HG03196 (cell line): Measurements from ENCODE around the gene KSR1.

ENCODE experiments used
- ATAC-seq: cut with Tn5 transposase; IDR thresholded peaks from one replicate; pipeline ENCODE4 v1.9.1; 2021; ENCODE audit not compliant: unreplicated experiment

The KSR1 gene

DNA sequence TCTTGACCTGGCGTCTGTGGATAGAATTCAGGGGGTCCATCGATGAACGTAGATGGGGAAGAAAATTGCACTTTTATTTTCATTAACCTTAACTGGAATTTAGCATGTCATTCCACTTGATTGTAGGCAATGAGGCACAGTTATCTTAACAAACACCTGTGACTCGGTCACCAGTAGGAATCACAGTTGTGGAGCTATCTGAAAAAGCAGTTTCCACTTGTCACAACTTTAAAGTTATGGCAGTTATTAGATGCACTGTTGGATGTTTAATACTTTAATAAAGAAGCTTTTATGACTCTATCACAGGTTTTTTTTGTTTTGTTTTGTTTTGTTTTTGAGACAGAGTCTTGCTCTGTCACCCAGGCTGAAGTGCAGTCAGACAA is 91.0 kb downstream of the KSR1 start:
- no peak for ATAC-seq

GRCh38 chr17:27548369-27548768 is 92.1 kb downstream of the KSR1 start:
- no peak for ATAC-seq

- no peak for ATAC-seq
Measured at GRCh38 chr17:27549251-27549893, 93.1 kb downstream of the KSR1 start.

DNA sequence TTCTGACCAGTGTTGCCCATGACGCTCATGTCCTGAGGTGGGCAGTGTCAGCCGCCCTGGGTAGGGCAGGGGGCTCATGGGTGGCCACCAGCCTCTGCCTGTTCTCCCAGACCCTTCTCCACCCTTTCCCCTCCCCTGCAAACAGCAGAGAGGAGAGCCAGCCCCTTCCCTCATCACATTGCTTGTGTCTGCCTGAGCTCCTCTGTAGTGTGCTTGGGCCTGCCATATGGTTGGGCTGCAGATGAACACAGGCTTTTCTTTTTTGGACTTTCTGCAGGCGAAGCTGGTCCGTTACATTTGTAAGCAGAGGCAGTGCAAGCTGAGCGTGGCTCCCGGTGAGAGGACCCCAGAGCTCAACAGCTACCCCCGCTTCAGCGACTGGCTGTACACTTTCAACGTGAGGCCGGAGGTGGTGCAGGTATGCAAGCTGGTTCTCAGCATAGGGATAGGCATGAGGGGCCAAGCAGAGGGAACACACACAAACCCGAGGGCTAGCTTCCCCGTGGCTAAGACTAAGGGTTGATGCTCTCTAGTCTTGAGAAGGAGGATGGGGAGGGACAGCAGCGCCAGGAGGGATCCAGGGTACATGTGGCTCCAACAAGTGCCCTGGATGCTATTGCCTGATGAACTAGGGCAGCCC is 94.2 kb downstream of the KSR1 start:
- no peak for ATAC-seq

- no peak for ATAC-seq
Measured at GRCh38 chr17:27550974-27551505, 94.8 kb downstream of the KSR1 start.

GRCh38 chr17:27551701-27552248 is 95.5 kb downstream of the KSR1 start:
- ATAC-seq, result no peak

DNA sequence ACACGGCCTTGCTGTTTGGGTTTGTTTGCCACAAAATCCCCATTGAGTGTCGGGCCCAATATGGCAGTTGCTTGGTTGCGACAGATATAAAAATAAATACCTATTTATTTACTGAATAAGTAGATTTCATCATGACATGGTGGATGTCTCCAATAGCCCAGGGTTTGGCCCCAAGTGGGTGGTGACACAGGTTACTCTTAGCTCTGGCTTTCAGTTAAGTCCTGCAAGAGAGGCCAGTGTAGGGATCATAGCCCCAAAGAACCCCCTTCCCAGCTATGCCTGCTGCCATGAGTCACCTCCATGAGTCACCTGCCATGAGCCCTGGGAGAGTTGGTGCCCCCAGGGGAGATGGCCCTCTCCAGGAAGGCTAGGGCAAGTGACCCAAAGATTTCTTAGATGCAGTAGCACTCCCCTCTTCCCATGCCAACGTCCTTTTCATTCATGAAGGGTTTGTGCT is 96.1 kb downstream of the KSR1 start:
- ATAC-seq, result no peak

DNA sequence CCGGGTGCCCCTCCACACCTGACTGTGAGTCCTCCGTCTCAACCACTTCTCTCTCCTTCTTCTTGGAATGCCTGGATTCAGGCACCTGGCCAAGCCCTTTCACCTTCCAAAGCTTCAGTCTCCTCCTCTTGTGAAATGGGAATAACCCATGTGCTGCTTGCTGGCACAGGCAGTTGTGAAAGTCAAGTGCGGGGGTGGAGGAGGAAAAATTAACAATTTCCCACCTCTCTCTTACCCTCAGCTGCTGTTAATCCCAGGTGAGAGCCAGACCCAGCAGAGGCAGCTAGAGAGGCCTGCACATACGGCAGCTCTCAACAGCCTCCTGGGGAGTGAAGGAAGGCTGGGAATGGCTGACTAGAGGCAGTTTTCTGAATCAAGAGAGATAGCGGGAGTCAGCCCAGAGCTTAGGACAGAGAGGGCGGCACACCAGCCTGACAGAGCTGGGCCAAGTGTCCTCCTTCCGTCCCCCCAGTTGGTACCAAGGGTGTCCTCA is 96.8 kb downstream of the KSR1 start:
- ATAC-seq, result no peak

DNA sequence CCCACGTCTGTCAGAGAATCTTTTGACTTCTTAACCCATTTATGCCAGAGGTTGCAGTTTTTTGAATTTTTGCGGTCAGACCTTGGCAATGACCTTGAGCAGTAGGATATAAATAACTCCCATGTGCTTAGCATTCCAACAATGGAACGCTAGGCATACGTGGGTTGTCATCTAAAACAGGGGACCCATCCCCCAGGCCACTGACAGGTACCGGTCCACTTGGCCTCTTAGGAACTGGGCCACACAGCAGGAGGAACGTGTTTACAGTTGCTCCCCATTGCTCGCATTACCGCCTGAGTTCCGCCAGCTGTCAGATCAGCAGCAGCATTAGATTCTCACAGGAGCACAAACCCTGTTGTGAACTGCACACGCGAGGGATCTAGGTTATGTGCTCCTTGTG is 97.9 kb downstream of the KSR1 start:
- no peak for ATAC-seq

- ATAC-seq, result no peak
Measured at GRCh38 chr17:27554911-27555310, 98.7 kb downstream of the KSR1 start.

DNA sequence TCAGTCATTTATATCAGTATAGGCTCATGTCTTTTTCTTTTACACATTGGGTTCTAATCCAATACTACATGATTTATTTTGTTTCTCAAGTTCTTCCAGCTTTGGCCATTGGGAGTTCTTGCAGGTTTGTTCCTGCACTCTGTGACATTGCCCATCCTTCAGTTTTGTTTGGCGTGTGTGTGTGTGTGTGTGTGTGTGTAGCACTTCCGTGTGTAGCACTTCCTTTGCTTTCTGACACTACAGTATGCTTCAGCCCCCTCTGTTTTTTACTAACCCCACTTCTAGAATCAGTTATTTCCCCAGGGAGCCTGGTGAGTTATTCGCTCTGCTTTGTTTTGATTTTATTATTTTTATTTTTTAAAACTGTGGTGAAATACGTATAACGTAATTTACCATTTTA is 99.1 kb downstream of the KSR1 start:
- no peak for ATAC-seq

DNA sequence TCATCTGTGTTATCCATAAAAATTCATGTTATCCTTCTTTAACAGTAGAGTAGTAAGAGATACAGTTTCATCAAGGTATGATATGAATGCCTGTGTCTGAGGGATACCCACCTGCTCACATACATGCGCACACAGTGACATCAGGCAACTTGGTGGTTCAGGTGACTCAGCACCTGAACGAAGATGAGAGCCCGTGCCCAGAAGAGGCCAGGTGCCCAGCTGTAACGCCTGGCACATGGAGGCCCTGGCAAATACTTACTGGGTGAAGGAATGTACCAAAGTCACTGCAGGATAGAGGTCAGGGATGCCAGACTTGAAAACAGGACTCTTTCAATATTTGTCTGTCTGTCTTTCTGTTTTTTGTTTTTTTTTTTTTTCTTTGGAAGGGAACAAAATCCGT is 102.1 kb downstream of the KSR1 start:
- ATAC-seq, result no peak

- no peak for ATAC-seq
Measured at GRCh38 chr17:27558842-27559505, 102.7 kb downstream of the KSR1 start.

DNA sequence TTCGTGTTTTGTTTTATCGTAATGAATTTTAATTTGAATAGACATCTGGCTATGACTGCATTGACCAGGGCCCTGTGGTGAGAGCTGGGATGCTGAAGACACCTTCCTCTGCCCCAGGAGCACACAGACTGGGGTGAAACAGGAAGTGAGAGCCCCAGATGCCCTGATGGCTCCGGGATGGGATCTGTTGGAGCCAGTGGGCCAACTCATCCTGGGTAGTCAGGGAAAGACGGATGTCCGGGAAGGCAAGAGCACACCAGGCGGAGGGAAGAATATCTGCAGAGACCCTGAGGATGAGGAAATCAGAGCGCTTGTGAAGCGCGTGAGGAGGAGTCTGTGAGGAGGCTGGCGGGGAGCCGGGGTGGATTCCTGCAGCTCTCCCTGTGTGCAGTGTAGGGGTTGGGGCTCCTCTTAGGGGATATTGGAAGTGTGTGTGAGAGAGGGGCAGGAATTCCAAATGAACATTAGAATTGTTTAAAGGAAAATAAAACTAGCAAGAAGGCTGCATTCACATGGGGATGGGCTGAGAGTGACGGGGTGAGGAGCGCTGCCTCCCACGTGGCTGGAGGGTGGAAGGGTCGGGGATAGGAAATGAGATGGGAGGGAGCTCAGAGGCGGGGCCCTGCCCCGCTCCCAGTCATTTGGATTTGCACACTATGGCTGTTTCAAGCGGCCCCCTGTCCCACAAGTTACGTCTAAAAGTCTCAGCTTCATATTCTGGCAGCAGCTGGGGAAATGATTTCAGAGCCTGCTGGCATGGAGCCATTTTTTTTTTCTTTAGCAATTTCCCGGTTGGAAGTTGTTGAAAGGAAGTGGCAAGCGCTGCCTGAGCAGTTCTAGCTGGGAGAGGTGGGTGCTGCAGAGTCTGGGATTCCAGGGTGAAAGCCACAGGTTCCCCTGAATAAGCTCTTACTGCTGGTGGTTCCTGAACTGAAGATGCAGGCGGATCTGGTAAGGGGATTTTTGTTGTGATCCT is 103.5 kb downstream of the KSR1 start:
- ATAC-seq, result no peak

GRCh38 chr17:27560668-27561067 is 104.4 kb downstream of the KSR1 start:
- ATAC-seq, result no peak

- ATAC-seq, result no peak
Measured at GRCh38 chr17:27562777-27563455, 106.7 kb downstream of the KSR1 start.

DNA sequence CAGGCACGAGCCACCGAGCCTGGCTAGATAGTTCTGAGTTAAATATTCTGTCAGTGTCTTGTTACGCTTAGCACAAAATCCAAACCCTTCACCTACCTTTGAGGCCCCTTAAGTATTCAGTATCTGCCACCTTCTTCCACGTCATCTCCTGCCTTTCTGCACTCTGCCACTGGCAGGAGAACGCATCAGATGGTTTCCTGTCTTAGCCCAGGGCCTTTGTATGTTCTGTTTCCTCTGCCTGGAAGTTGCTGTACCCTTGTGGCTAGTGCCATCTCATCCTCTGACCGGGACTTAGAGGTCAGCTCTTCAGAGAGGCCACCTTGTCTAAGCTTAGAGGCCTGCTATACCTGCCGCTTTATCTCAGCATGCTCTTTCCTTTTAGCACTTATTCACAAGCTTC is 107.3 kb downstream of the KSR1 start:
- no peak for ATAC-seq

DNA sequence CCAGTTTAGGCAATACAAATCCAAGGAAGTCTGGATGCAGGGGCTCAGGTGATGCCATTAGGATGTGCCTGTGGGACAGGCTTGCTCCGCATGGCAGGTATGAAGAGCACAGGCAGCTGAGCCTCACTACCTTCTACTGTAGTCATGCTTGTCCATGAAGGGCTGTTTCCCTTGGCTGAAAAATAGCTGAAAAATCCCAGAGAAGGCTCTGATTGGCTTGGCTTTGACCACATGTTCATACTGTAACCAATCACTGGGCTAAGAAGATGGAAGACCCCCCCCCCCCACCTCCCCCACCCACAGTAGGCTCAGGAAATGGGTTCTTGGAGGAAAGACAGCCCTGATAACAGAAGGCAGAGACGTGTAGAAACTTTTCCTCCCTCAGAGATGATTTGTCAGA is 108.2 kb downstream of the KSR1 start:
- no peak for ATAC-seq

DNA sequence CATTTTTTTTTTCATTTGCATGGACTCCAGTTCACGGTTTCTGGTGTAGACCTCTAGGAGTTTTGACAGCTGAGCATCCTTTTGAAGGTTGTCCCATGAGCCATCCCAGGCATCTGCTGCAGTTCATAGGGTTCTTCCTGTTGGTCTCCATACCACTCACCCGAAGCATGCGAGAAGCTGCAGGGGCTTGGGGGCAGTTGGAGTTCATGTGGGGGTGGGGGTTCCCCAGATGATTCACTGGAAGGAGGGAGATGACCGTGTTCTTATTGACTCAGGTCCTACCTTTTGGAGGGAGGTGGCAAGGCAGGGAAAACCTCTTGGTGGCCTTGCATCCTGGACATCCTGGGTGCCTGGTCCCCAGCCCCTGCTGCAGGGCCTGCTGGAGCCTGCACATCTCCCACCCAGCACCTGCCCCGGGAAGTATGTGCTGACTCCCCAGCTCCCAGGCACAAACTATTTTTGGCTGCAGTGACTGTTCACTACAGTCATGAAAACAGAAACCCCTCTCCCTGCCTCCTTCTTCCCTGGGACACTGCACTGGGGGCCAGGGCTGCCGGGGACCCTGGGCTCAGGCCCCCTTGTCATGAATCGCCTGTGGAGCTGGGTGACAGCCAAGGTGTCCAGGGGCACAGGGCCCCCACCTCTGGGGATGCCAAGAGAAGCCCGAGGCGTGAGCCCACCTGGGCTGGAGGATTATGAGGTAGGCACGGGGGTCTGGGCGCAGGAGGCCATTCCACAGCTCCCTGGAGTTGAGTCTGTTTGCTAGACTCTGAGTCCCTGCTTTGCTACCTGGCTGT is 109.8 kb downstream of the KSR1 start:
- ATAC-seq, result no peak
